ENCODE measurements around the gene CLCN7. TPM values are rescaled to one million over a fixed set of nuclear protein-coding genes. Genes with fewer than 3 reads are reported as not detected.

Gene CLCN7
- total and polyA plus RNA-seq, 2 experiments from 2014 or later: 17.4 to 53.8 TPM

DNA sequence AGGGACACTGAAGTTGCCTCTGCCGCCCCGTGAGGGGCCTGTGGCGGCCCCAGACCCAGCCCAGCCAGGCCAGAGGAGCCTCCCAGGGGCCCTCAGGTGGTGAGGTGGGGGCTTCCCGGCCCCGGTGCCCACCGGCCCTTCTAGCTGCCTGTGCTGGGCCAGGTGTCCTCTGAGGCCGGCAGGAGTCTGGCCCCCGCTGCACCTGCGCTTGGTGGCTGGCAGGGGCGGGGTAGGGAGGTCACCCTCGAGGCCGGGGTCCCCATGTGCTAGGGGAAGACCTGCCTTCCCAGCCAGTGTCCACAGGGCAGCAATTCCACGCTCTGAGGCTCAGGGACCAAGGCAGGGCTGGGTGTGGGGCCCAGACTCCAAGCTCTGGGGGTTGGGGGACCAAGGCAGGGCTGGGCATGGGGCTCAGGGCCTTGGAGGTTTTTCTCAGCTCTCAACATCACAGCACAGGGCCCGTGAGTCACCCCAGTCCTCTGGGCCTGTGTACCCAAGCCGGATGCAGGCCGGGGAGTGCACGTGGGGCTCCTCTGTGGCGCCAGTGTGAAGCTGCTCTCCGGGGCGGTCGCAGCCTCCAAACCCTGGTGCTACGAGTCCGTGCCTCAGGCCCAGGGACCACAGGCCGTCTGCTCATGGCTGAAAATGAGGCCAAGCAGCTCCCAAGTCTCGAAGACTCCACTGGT lies 29.2 kb downstream of the CLCN7 start:
- Mint-ChIP-seq H3K4me3 (no peak overlapping the region), H3K9me3 (no peaks in the 10 kb centered on the region), H3K36me3 (ENCODE audit: low read depth) (peaks cover 6% of the 10 kb centered on the region; the same call in 2 of the 3 replicates), H3K4me1 (no peaks in the 10 kb centered on the region), H3K27me3 (ENCODE audit: insufficient read depth, low read depth, poor library complexity) (peaks cover 7% of the 10 kb centered on the region), H3K27ac (no peak overlapping the region)
- no peak for TF ChIP-seq JUNB (IDR thresholded peaks at IDR 0.05; ENCODE audit: unreplicated experiment)
- no peak for TF ChIP-seq CREB1 (CRISPR knock-in tag; IDR thresholded peaks at IDR 0.05; ENCODE audit: low read depth)
- TF ChIP-seq NANOG (IDR thresholded peaks at IDR 0.05; ENCODE audit: borderline replicate concordance): no peak
- TF ChIP-seq, protein P1, sequence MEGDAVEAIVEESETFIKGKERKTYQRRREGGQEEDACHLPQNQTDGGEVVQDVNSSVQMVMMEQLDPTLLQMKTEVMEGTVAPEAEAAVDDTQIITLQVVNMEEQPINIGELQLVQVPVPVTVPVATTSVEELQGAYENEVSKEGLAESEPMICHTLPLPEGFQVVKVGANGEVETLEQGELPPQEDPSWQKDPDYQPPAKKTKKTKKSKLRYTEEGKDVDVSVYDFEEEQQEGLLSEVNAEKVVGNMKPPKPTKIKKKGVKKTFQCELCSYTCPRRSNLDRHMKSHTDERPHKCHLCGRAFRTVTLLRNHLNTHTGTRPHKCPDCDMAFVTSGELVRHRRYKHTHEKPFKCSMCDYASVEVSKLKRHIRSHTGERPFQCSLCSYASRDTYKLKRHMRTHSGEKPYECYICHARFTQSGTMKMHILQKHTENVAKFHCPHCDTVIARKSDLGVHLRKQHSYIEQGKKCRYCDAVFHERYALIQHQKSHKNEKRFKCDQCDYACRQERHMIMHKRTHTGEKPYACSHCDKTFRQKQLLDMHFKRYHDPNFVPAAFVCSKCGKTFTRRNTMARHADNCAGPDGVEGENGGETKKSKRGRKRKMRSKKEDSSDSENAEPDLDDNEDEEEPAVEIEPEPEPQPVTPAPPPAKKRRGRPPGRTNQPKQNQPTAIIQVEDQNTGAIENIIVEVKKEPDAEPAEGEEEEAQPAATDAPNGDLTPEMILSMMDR (conservative IDR thresholded peaks at IDR 0.05; ENCODE audit: low read depth in 2 of 2): no peak
- no peak for TF ChIP-seq ZNF331 (CRISPR knock-in tag; IDR thresholded peaks at IDR 0.05; ENCODE audit: low read depth)
- no peak for TF ChIP-seq EZH2phosphoT487 (IDR thresholded peaks at IDR 0.05; ENCODE audit: unreplicated experiment)
- H3K36me3 ChIP-seq (ENCODE audit: insufficient read depth): no peaks in the 10 kb centered on the region
- no peaks in the 10 kb centered on the region for H3F3A ChIP-seq (replicated peaks; ENCODE audit: low read depth)
- no peak for ATAC-seq
- no peak overlapping the region for H3K4me2 ChIP-seq
- no peaks in the 10 kb centered on the region for H3K27me3 ChIP-seq (ENCODE audit: insufficient read depth)
- H3K4me1 ChIP-seq (ENCODE audit: insufficient read depth): no peaks in the 10 kb centered on the region
- no peak overlapping the region for H3K4me3 ChIP-seq
- H2AFZ ChIP-seq: no peak overlapping the region
- no peak overlapping the region for H3K27ac ChIP-seq (ENCODE audit: low read depth)
- no peak for DNase-seq (ENCODE audit: low spot score)
- H4K20me1 ChIP-seq (replicated peaks; ENCODE audit: insufficient read depth): no peaks in the 10 kb centered on the region
- H3K9me2 ChIP-seq (ENCODE audit: insufficient read depth): no peaks in the 10 kb centered on the region
- no peaks in the 10 kb centered on the region for H3K79me2 ChIP-seq (replicated peaks; ENCODE audit: insufficient read depth)

DNA sequence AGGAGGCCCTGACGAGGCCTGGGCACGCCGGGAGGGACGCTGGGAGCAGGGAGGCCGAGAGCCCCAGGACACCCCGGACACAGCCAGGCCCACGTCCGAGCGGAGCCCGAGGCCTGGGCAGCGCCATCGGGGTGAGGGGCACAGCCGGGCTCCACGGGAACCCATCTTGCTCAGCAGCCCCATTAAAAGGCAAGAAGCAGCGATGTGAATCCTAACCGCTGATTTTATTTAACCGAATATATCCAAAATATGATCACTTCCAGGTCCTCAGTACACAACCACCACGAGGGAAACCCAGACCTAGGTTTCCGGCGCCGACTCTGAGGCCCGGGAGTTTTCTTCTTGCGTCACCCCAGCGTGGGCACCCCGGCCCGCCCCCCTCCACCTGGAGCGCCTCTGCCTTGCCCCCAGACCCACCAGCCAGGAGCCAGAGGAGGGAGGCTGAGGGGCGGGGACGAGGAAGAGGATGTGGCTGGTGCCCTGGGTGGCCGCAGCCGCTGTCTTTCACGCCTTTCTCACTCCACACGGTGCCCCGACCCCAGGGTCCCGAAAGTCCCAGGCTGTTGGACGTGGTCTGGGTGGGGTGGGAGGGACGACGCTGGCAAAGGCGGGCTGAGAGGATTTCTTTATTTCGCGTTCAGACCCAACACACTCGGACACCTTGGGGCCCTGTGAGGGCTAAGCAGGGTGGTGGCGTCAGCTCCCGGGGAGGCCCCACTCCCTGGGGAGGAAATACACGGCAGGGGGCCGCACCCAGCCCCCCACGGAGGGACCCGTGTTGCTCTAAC lies 29.9 kb downstream of the CLCN7 start:
- Histone ChIP-seq H3K27ac (ENCODE audit: low read depth) (no peak overlapping the region), H3F3A (replicated peaks; ENCODE audit: low read depth) (no peaks in the 10 kb centered on the region), H2AFZ (no peak overlapping the region), H3K4me1 (ENCODE audit: insufficient read depth) (no peaks in the 10 kb centered on the region), H3K27me3 (ENCODE audit: insufficient read depth) (no peaks in the 10 kb centered on the region), H3K4me2 (no peak overlapping the region), H3K36me3 (ENCODE audit: insufficient read depth) (no peaks in the 10 kb centered on the region), H3K9me2 (ENCODE audit: insufficient read depth) (no peaks in the 10 kb centered on the region), H3K79me2 (replicated peaks; ENCODE audit: insufficient read depth) (no peaks in the 10 kb centered on the region), H4K20me1 (replicated peaks; ENCODE audit: insufficient read depth) (no peaks in the 10 kb centered on the region), H3K4me3 (no peak overlapping the region)
- no peaks in the 10 kb centered on the region for H3K9me3 Mint-ChIP-seq
- no peaks in the 10 kb centered on the region for H3K4me1 Mint-ChIP-seq
- no peaks in the 10 kb centered on the region; the same call in 2 of the 3 replicates for H3K36me3 Mint-ChIP-seq (ENCODE audit: low read depth)
- peaks cover 3% of the 10 kb centered on the region for H3K27me3 Mint-ChIP-seq (ENCODE audit: insufficient read depth, low read depth, poor library complexity)
- no peak for DNase-seq (ENCODE audit: low spot score)
- TF ChIP-seq STAT1 (IDR thresholded peaks at IDR 0.05; ENCODE audit: unreplicated experiment) (no peak), EZH2phosphoT487 (IDR thresholded peaks at IDR 0.05; ENCODE audit: unreplicated experiment) (no peak), JUNB (IDR thresholded peaks at IDR 0.05; ENCODE audit: unreplicated experiment) (no peak), ZNF114 (CRISPR knock-in tag; IDR thresholded peaks at IDR 0.05) (no peak)
- TF ChIP-seq, protein P2, sequence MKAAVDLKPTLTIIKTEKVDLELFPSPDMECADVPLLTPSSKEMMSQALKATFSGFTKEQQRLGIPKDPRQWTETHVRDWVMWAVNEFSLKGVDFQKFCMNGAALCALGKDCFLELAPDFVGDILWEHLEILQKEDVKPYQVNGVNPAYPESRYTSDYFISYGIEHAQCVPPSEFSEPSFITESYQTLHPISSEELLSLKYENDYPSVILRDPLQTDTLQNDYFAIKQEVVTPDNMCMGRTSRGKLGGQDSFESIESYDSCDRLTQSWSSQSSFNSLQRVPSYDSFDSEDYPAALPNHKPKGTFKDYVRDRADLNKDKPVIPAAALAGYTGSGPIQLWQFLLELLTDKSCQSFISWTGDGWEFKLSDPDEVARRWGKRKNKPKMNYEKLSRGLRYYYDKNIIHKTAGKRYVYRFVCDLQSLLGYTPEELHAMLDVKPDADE (IDR thresholded peaks at IDR 0.05): no peak
- ATAC-seq: no peak; the same call in 2 of the 3 replicates
- no peak overlapping the region for H3K4me3 Mint-ChIP-seq
- H3K27ac Mint-ChIP-seq: no peak overlapping the region

Data from GM23338 (cell line).